Adrenal gland (tissue), 5 donors: ENCODE data around the gene CCNB2.
A peak's percentile ranks its signal among the peaks of the same experiment; 100 is the strongest.

ENCODE experiments used
- CTCF ChIP-seq, 6 experiments: fragments of 450-650 bp in 4 of 6; fragments of 200-600 bp in 2 of 6; sonication (generic) in 1 of 6; IDR thresholded peaks; 1 replicate in 5 of 6; 2 replicates in 1 of 6; pipeline versions ENCODE4 v1.5.1 to v1.8.0; 2016 to 2021; ENCODE audit warnings: antibody characterized with exemption in 6 of 6, mild to moderate bottlenecking in 2 of 6, moderate library complexity in 1 of 6
- POLR2A ChIP-seq, 2 donors: fragments of 450-650 bp; IDR thresholded peaks; one replicate each; pipeline ENCODE4 v1.6.1; 2017; ENCODE audit warnings: antibody characterized with exemption in 2 of 2, mild to moderate bottlenecking in 2 of 2, moderate library complexity in 1 of 2
- donor health status: DM: no; HTN: no; CAD: no.

- no peak for TF ChIP-seq POLR2A (IDR thresholded peaks at IDR 0.05)
- peak; percentile 22 to 64 (median 52) for TF ChIP-seq CTCF (IDR thresholded peaks at IDR 0.05)
Measured at GRCh38 chr15:59160880-59161593, 56.1 kb downstream of the CCNB2 start.
